T-helper 9 cell (primary cell): ENCODE results near the gene FNBP1L.
"Not testable (repeated sequence)": the region's sequence is repeated elsewhere in the genome, so short reads cannot be mapped to it uniquely, and the experiment has no call there.

Experiments
- DNase-seq: peaks from one replicate; pipeline ENCODE4 v3.0.0-alpha.2; 2020

Gene FNBP1L

GRCh38 chr1:93575621-93576284 lies 127.8 kb downstream of the FNBP1L start:
- no peak for DNase-seq

GRCh38 chr1:93576346-93576745 lies 128.4 kb downstream of the FNBP1L start:
- DNase-seq: no peak

GRCh38 chr1:93576746-93577145 lies 128.8 kb downstream of the FNBP1L start:
- DNase-seq: no peak

- no peak for DNase-seq
These were observed 129.9 kb downstream of the FNBP1L start for GRCh38 chr1:93577536-93578432.

- no peak for DNase-seq
These were observed 130.5 kb downstream of the FNBP1L start for GRCh38 chr1:93578433-93578830.

- DNase-seq: no peak
These were observed 131.2 kb downstream of the FNBP1L start for GRCh38 chr1:93578911-93579825.

GRCh38 chr1:93579891-93580290 lies 132.0 kb downstream of the FNBP1L start:
- DNase-seq: no peak

GRCh38 chr1:93581917-93582850 lies 134.3 kb downstream of the FNBP1L start:
- no peak for DNase-seq

- DNase-seq: no peak
These were observed 136.5 kb downstream of the FNBP1L start for GRCh38 chr1:93584261-93585003.

GRCh38 chr1:93585059-93585966 lies 137.4 kb downstream of the FNBP1L start:
- no peak for DNase-seq

- no peak for DNase-seq
These were observed 139.4 kb downstream of the FNBP1L start for GRCh38 chr1:93587354-93587753.

GRCh38 chr1:93588206-93588605 lies 140.3 kb downstream of the FNBP1L start:
- DNase-seq: no peak

- no peak for DNase-seq
These were observed 141.0 kb downstream of the FNBP1L start for GRCh38 chr1:93588955-93589354.

GRCh38 chr1:93591291-93591675 lies 143.4 kb downstream of the FNBP1L start:
- not testable (repeated sequence) for DNase-seq

- no peak for DNase-seq
These were observed 144.0 kb downstream of the FNBP1L start for GRCh38 chr1:93591676-93592550.

- DNase-seq: no peak
These were observed 144.6 kb downstream of the FNBP1L start for GRCh38 chr1:93592551-93592949.

GRCh38 chr1:93593854-93594602 lies 146.1 kb downstream of the FNBP1L start:
- DNase-seq: no peak

- no peak for DNase-seq
These were observed 146.6 kb downstream of the FNBP1L start for GRCh38 chr1:93594603-93594880.

- DNase-seq: no peak
These were observed 147.3 kb downstream of the FNBP1L start for GRCh38 chr1:93595266-93595665.
